KBM-7 (cell line): ENCODE results near the gene EPHX1.

Source experiments
- DNase-seq: peaks from one replicate; pipeline ENCODE4 v3.0.0-alpha.2; 2015
- in situ Hi-C: fragments of 300-500 bp; cut with MboI; formaldehyde crosslinking; loops from 2 replicates; pipeline ENCODE4 v1.14.3; 2020; ENCODE audit warnings: low sequenced_read_pairs, low pct_unique_long_range_greater_than_20kb, mixed read lengths

Gene EPHX1

GRCh38 chr1:225888289-225888897 lies 78.5 kb downstream of the EPHX1 start:
- in situ Hi-C loops, result no loop called here
- no peak for DNase-seq

DNA sequence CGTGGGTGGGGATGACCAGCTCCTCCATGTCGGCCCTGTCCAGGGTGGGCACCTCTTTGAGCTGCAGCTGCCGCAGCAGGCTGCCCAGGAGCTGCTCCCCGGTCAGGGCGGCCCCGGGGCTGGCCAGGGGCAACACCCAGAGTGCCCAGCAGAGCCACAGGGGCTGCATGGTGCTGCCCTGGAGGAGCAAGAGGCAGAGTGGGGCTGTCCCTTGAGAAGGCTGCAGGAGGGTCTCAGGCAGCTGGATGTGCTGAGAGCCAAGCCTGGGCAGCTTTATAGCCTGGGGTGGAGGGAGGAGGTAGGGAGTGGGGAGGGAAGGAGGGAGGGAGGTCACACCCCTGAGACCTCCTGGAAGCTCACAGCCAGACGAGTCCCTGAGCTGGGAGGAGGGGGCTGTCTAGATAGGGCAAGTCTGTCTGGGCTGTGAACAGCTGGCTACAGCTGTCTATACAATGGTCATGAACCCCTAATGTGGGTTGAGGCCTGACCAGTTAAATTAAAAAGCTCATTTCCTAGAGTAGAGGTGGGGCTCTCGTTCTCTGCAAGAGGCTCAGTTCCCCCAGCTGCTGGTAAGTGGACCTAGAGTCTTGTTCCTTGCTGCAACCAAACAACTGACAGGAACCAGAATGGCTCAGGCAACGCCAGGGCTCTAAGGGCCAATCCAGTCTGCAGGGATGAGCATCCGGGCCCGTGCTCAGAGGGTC lies 79.1 kb downstream of the EPHX1 start, which contains the start of gene LEFTY1:
Gene LEFTY1, minus strand, starts transcription at position 249 of the 704 bp plus-strand sequence. Its CDS starts 80 bp downstream, at position 169.
- DNase-seq, result no peak
- in situ Hi-C loops, result no loop called here

- no peak for DNase-seq
- in situ Hi-C loops, result no loop called here
Observed at GRCh38 chr1:225889743-225890142, 79.8 kb downstream of the EPHX1 start.

DNA sequence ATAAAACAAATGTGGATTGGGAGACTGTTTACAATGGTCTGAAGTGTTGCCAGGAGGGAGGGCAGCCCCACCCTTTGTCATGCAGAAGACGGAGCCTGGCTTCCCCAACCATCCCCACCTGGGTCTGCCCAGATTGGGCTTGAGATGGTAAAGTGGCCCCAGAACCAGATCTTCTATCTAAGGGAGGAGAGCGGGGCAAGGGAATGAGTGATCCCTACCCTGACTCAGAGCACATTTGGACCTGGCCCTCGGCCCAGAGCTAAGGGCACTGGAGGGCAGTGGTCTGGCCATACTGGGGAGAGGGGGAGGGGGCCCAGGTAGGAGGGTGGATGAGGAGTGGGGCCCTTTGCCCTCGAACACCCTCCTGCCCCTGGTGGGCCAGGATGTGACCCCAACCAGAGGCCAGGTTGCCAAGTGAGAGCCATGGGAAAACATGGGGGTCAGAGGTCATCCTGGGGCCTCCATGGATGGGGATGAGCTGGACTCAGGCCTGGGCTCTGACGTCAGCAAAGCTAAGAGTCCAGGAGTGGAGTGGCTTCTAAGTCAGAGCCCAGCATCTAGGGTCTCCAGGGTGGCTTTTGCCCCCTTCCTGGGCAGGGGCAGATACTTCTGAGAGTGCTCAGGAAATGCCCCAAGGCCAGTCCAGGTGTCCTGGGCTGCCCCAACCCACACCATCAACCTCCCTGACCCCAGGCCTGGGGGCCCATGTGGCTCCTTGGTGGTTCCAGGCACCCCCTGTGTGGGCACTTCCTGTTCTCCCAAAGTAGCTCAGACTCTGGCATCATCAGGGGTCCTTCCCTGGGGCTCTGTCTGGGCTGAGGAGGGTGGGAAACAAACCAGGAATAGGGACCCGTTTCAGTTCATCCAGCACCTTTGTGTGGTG lies 80.7 kb downstream of the EPHX1 start:
- no peak for DNase-seq
- in situ Hi-C loops, result no loop called here

- DNase-seq, result no peak
- in situ Hi-C loops, result no loop called here
Observed at GRCh38 chr1:225891229-225891972, 81.5 kb downstream of the EPHX1 start.

GRCh38 chr1:225892307-225892706 lies 82.4 kb downstream of the EPHX1 start:
- DNase-seq, result no peak
- in situ Hi-C loops, result no loop called here
